ENCODE results near the gene SLC16A2.

- TF ChIP-seq MYC (IDR thresholded peaks at IDR 0.05; ENCODE audit: low read depth, low read length) (no peak), CTCF (IDR thresholded peaks at IDR 0.05; ENCODE audit: low read depth, low read length) (no peak), POLR2A (IDR thresholded peaks at IDR 0.05; ENCODE audit: extremely low read depth, insufficient read length) (no peak), MAX (IDR thresholded peaks at IDR 0.05; ENCODE audit: low read depth, low read length) (no peak)
Observed at GRCh38 chrX:74493806-74494205, 72.5 kb downstream of the SLC16A2 start.
